Neural crest cell (in vitro differentiated cells): ENCODE results near the gene FXYD4. TPM values are rescaled to one million over a fixed set of nuclear protein-coding genes. Genes with fewer than 3 reads are reported as not detected.

Experiments used
- DNase-seq: peaks from one replicate; pipeline ENCODE4 v3.0.0; 2021; ENCODE audit warnings: low read depth, mixed read lengths, low spot score
- H3K27ac Mint-ChIP-seq: one replicate; pipeline ENCODE4 v1.8.0; 2021; ENCODE audit warnings: mild to moderate bottlenecking, mixed read lengths; ENCODE audit not compliant: unreplicated experiment
- H3K27me3 Mint-ChIP-seq: 2 replicates; pipeline ENCODE4 v1.8.0; 2021; ENCODE audit warnings: low read depth, mild to moderate bottlenecking, mixed read lengths
- H3K36me3 Mint-ChIP-seq: 2 replicates; pipeline ENCODE4 v1.8.0; 2021; ENCODE audit warnings: low read depth, mild to moderate bottlenecking, mixed read lengths
- H3K4me1 Mint-ChIP-seq: 2 replicates; pipeline ENCODE4 v1.8.0; 2021; ENCODE audit warnings: mixed read lengths
- H3K4me3 Mint-ChIP-seq: one replicate; pipeline ENCODE4 v1.8.0; 2021; ENCODE audit warnings: mild to moderate bottlenecking, mixed read lengths
- H3K9me3 Mint-ChIP-seq: 2 replicates; pipeline ENCODE4 v1.8.0; 2021; ENCODE audit warnings: mixed read lengths
- total RNA-seq: library from RNA; stranded (reverse); gene quantifications from 2 replicates; pipeline ENCODE4 v1.2.1, GENCODE V29; 2021
- TF ChIP-seq, protein P1 (sequence below): fragments of 200-600 bp; sonication (generic); conservative IDR thresholded peaks from 2 replicates; pipeline ENCODE4 v1.5.0; 2021; ENCODE audit warnings: antibody characterized with exemption, mild to moderate bottlenecking

Gene FXYD4
- total RNA-seq, 1 donor from 2014 or later: not detected

DNA sequence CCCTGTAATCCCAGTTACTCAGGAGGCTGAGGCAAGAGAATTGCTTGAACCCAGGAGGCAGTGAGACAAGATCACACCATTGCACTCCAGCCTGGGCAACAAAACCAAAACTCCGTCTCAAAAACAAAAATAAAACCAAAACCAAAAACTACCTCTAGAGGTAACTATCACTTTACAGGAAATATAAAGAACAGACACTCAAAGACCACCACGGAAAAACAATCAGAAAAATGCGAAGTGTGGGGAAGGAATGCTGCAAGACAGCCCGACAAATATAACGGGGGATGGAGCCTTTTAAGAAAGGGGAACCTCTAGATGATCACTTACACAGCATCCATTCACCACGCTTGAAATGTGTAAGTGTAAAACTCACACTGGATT is 33.3 kb downstream of the FXYD4 start:
- no peak overlapping the region for H3K27ac Mint-ChIP-seq
- DNase-seq: no peak
- H3K4me1 Mint-ChIP-seq: peaks cover 58% of the 10 kb centered on the region
- H3K36me3 Mint-ChIP-seq: no peaks in the 10 kb centered on the region
- peak overlapping the region; percentile 90 for H3K4me3 Mint-ChIP-seq
- H3K27me3 Mint-ChIP-seq: no peaks in the 10 kb centered on the region
- no peaks in the 10 kb centered on the region for H3K9me3 Mint-ChIP-seq
- TF ChIP-seq, protein P1, sequence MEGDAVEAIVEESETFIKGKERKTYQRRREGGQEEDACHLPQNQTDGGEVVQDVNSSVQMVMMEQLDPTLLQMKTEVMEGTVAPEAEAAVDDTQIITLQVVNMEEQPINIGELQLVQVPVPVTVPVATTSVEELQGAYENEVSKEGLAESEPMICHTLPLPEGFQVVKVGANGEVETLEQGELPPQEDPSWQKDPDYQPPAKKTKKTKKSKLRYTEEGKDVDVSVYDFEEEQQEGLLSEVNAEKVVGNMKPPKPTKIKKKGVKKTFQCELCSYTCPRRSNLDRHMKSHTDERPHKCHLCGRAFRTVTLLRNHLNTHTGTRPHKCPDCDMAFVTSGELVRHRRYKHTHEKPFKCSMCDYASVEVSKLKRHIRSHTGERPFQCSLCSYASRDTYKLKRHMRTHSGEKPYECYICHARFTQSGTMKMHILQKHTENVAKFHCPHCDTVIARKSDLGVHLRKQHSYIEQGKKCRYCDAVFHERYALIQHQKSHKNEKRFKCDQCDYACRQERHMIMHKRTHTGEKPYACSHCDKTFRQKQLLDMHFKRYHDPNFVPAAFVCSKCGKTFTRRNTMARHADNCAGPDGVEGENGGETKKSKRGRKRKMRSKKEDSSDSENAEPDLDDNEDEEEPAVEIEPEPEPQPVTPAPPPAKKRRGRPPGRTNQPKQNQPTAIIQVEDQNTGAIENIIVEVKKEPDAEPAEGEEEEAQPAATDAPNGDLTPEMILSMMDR: no peak

DNA sequence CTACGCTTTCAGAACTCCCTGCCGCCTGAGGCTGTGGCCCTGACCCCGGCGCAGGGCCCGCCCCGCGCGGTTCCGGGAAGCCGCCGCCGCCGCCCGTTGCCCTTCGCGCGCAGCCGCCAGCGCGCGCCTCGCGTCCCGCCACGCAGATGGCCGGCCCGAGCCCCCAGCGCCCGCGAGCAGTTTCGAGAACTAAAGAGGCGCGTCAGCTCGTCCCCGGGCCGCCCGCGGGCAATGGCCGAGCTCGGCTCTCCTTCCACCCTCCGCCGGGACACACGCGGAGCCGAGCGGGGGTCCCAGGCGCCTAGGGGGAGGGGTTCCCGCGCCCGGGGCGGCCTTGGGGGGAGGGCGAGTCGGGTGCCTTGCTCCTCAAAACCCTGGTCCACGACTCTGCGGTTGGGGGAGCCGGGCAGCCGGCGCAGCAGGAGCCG is 35.7 kb downstream of the FXYD4 start:
- Mint-ChIP-seq H3K4me1 (peaks cover 48% of the 10 kb centered on the region), H3K4me3 (peak overlapping the region; percentile 97), H3K27me3 (no peaks in the 10 kb centered on the region), H3K27ac (peak overlapping the region; percentile 97), H3K36me3 (no peaks in the 10 kb centered on the region), H3K9me3 (no peaks in the 10 kb centered on the region)
- TF ChIP-seq, protein P1: no peak
- peak; percentile 37 for DNase-seq

DNA sequence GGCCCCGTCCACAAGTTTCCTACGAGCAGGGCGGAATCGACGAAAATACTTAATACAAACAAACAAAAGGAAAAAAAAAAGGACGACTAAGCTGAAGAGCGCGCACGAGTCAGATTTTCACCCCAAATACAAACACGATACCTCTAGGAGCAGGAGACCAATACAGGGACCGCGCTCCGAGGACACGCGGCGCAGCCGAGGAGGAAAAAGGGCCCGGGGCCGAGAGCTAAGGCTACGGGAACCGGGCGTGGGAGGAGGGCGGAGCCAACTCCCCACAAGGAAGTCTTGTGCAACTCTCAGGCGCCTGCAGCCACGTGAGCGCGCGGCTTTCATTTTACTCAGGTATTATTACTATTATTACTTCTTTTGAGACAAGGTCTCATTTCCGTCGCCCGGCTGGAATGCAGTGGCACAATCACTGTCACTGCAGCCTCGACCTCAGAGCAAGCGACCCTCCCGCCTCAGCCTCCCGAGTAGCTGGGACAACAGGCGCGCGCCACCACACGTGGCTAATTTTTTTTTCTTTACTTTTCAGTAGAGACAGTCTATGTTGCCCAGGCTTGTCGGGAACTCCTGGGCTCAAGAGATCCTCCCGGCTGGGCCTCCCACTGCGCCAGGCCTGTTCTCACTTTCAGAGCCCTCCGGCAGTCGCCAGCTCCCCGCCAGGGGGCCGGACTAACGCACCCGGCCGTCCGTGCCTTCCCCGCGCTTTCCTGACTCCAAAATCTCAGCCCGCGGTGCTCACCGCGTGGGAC is 36.3 kb downstream of the FXYD4 start:
- no peaks in the 10 kb centered on the region for H3K36me3 Mint-ChIP-seq
- H3K27ac Mint-ChIP-seq: peak overlapping the region; percentile 97
- no peaks in the 10 kb centered on the region for H3K27me3 Mint-ChIP-seq
- H3K9me3 Mint-ChIP-seq: no peaks in the 10 kb centered on the region
- peak overlapping the region; percentile 97 for H3K4me3 Mint-ChIP-seq
- peak; percentile 60 for DNase-seq
- peaks cover 44% of the 10 kb centered on the region for H3K4me1 Mint-ChIP-seq
- TF ChIP-seq, protein P1: peak; percentile 59

DNA sequence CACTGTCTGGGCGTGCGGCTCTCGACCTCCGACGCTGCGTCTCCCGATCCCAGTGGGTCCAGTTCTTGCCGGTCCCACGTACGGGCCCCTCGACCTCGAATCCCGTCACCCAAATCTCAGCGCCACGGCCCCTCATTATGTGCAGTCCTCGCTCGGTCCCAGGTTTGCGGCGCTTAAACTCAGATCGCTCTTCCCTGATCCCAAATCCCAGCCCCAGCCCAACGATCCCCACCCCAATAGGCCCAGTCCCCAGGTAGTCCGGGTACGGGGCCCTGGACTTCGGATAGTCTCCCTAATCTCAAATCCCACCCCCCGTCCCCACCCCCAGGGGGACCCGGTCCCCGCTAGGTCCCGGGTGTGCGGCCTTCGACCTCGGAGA is 36.9 kb downstream of the FXYD4 start:
- peak overlapping the region; percentile 97 for H3K27ac Mint-ChIP-seq
- TF ChIP-seq, protein P1: no peak
- H3K4me3 Mint-ChIP-seq: peak overlapping the region; percentile 97
- no peaks in the 10 kb centered on the region for H3K27me3 Mint-ChIP-seq
- no peaks in the 10 kb centered on the region for H3K9me3 Mint-ChIP-seq
- H3K4me1 Mint-ChIP-seq: peaks cover 38% of the 10 kb centered on the region
- H3K36me3 Mint-ChIP-seq: no peaks in the 10 kb centered on the region
- no peak for DNase-seq

DNA sequence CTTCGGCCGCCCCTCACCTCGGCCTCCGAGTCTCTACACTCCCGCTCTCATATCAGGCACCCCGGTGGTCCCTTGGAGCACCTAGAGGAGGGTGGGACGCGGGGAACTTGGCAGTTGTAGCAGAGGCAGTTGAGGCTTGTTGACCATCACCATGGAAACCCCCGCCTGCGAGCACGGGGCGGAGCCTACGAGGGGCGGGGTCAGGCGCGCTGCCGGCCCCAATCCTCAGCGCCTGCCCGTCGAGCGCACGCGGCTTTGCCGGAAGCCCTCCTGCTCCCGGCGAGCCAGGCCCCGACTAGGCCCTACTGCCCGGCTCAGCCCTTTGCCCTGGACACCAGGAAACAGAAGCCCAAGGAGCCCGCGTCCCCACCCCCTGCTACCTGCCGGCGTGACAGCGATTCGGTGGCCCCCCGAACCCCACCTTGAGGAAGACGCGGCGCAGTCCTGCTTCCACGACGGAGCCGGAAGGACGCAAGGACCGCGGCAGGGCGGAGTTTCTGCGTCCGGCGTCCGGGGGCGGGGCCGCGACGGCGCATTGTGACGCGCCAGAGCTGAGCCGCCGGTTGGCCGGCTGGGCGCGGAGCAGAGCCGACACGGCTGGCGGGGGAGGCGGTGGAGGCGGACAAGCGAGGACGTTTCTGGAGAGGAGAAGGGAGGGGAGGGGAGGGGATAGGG is 37.4 kb downstream of the FXYD4 start, which contains the start of gene HNRNPF:
Gene HNRNPF, minus strand, starts transcription at position 477 of the 675 bp plus-strand sequence. CDS start 21,302 bp downstream, outside the sequence.
- Mint-ChIP-seq H3K36me3 (no peaks in the 10 kb centered on the region), H3K27me3 (no peaks in the 10 kb centered on the region), H3K27ac (peak within 1 kb of the TSS; percentile 99), H3K4me1 (peaks cover 36% of the 10 kb centered on the region), H3K4me3 (peak within 1 kb of the TSS; percentile 97), H3K9me3 (no peaks in the 10 kb centered on the region)
- TF ChIP-seq, protein P1: no peak
- DNase-seq: peak; percentile 89
